ENCODE measurements around the gene RNF17.
A peak's percentile ranks its signal among the peaks of the same experiment; 100 is the strongest.

Gene RNF17

GRCh38 chr13:24744247-24744646 is 19.7 kb upstream of the RNF17 start:
- H3K4me3 ChIP-seq: no peak overlapping the region
- DNase-seq (ENCODE audit: low spot score): no peak
- no peak overlapping the region for H3K27ac ChIP-seq
- no peak for TF ChIP-seq CTCF (IDR thresholded peaks at IDR 0.05)

GRCh38 chr13:24745516-24745860 is 18.5 kb upstream of the RNF17 start:
- no peak for TF ChIP-seq CTCF (IDR thresholded peaks at IDR 0.05)
- no peak for DNase-seq (ENCODE audit: low spot score)
- no peak overlapping the region for H3K27ac ChIP-seq
- H3K4me3 ChIP-seq: no peak overlapping the region

GRCh38 chr13:24745861-24746617 is 17.9 kb upstream of the RNF17 start:
- Histone ChIP-seq H3K4me3 (peak overlapping the region; percentile 63), H3K27ac (no peak overlapping the region)
- TF ChIP-seq CTCF (IDR thresholded peaks at IDR 0.05): no peak
- DNase-seq (ENCODE audit: low spot score): no peak

- TF ChIP-seq CTCF (IDR thresholded peaks at IDR 0.05): no peak
- no peak for DNase-seq (ENCODE audit: low spot score)
- H3K4me3 ChIP-seq: peak overlapping the region; percentile 63
- no peak overlapping the region for H3K27ac ChIP-seq
These were observed 17.2 kb upstream of the RNF17 start for GRCh38 chr13:24746618-24747247.

- H3K27ac ChIP-seq: no peak overlapping the region
- no peak for DNase-seq (ENCODE audit: low spot score)
- peak overlapping the region; percentile 63 for H3K4me3 ChIP-seq
- no peak for TF ChIP-seq CTCF (IDR thresholded peaks at IDR 0.05)
These were observed 16.5 kb upstream of the RNF17 start for GRCh38 chr13:24747248-24748060.

GRCh38 chr13:24748061-24748400 is 15.9 kb upstream of the RNF17 start:
- Histone ChIP-seq H3K27ac (no peak overlapping the region), H3K4me3 (peak overlapping the region; percentile 63)
- DNase-seq (ENCODE audit: low spot score): no peak
- no peak for TF ChIP-seq CTCF (IDR thresholded peaks at IDR 0.05)

All from coronary artery (tissue), 2 donors.